A549 (cell line): ENCODE data around the gene MBD3L1.

Experiments
- FOSL2 ChIP-seq, 2 experiments: fragments of 450-650 bp in 1 of 2; fragments of >200 bp in 1 of 2; sonication (Bioruptor Twin) in 1 of 2; formaldehyde crosslinking; IDR thresholded peaks; 2 replicates each; pipeline versions ENCODE4 v1.5.0 to v1.6.1; 2016 to 2020; ENCODE audit warnings: mild to moderate bottlenecking in 1 of 2, moderate library complexity in 1 of 2
- MAZ ChIP-seq: fragments of 150-350 bp; IDR thresholded peaks from 2 replicates; pipeline ENCODE4 v1.6.1; 2014; ENCODE audit warnings: antibody characterized with exemption, low read depth, low read length, borderline replicate concordance
- POLR2A ChIP-seq: IDR thresholded peaks from 2 replicates; pipeline ENCODE4 v1.6.1; 2012; ENCODE audit warnings: mild to moderate bottlenecking, low read length
- SMC3 ChIP-seq: fragments of >200 bp; sonication (Bioruptor Twin); formaldehyde crosslinking; IDR thresholded peaks from 3 replicates; pipeline ENCODE4 v1.6.1; 2018; ENCODE audit warnings: inconsistent platforms
- TF ChIP-seq, protein P1 (sequence below): fragments of >200 bp; sonication (Bioruptor Twin); formaldehyde crosslinking; IDR thresholded peaks from 3 replicates; pipeline ENCODE4 v1.5.1; 2016
- TF ChIP-seq, protein P2 (sequence below): IDR thresholded peaks from 2 replicates; pipeline ENCODE4 v1.6.1; 2012

DNA sequence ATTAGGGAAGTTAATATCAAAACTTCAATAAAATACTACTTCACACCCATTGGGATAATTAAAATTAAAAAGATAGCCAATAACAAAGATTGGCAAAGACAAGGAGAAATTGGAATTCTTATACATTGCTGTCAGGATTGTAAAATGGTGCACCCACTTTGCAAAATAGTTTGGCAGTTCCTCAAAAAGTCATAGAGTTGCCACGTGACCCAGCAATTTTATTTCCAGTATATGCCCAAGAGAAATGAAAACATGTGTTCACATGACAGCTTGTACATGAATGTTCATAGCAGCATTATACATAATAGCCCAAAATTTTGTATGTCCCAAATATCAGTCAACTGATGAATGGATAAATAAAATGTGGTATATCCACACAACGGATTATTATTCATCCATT lies 3.3 kb downstream of the MBD3L1 start:
- TF ChIP-seq, protein P1, sequence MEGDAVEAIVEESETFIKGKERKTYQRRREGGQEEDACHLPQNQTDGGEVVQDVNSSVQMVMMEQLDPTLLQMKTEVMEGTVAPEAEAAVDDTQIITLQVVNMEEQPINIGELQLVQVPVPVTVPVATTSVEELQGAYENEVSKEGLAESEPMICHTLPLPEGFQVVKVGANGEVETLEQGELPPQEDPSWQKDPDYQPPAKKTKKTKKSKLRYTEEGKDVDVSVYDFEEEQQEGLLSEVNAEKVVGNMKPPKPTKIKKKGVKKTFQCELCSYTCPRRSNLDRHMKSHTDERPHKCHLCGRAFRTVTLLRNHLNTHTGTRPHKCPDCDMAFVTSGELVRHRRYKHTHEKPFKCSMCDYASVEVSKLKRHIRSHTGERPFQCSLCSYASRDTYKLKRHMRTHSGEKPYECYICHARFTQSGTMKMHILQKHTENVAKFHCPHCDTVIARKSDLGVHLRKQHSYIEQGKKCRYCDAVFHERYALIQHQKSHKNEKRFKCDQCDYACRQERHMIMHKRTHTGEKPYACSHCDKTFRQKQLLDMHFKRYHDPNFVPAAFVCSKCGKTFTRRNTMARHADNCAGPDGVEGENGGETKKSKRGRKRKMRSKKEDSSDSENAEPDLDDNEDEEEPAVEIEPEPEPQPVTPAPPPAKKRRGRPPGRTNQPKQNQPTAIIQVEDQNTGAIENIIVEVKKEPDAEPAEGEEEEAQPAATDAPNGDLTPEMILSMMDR = no peak
- TF ChIP-seq POLR2A (no peak), SMC3 (no peak), FOSL2 (IDR thresholded peaks at IDR 0.05) (no peak), FOSL2 (CRISPR knock-in tag; IDR thresholded peaks at IDR 0.05) (no peak), MAZ (no peak)
- TF ChIP-seq, protein P2, sequence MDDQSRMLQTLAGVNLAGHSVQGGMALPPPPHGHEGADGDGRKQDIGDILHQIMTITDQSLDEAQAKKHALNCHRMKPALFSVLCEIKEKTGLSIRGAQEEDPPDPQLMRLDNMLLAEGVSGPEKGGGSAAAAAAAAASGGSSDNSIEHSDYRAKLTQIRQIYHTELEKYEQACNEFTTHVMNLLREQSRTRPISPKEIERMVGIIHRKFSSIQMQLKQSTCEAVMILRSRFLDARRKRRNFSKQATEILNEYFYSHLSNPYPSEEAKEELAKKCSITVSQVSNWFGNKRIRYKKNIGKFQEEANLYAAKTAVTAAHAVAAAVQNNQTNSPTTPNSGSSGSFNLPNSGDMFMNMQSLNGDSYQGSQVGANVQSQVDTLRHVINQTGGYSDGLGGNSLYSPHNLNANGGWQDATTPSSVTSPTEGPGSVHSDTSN = no peak
